K562 (cell line): ENCODE measurements around the gene MARK2.

Experiments used
- ETV6 ChIP-seq, 3 experiments: fragments of 150-350 bp in 1 of 3; sonication (generic) in 1 of 3; formaldehyde crosslinking in 1 of 3; IDR thresholded peaks; 2 replicates each; pipeline versions ENCODE4 v1.6.1 to v1.8.0; 2014 to 2022; ENCODE audit warnings: borderline replicate concordance in 2 of 3, low read depth in 2 of 3, antibody characterized with exemption in 1 of 3, low read length in 1 of 3, mild to moderate bottlenecking in 1 of 3, missing genetic modification reagents in 1 of 3
- TBP ChIP-seq: optimal IDR thresholded peaks from 2 replicates; pipeline ENCODE3; 2011; ENCODE audit warnings: low read depth, low read length, improper control_type of control experiment
- ZFX ChIP-seq: sonication (generic); formaldehyde crosslinking; IDR thresholded peaks from 2 replicates; pipeline ENCODE4 v1.8.0; 2022; ENCODE audit warnings: mild to moderate bottlenecking, missing genetic modification reagents, moderate library complexity
- ZNF184 ChIP-seq: sonication (generic); formaldehyde crosslinking; IDR thresholded peaks from 2 replicates; pipeline ENCODE4 v1.5.0; 2020; ENCODE audit warnings: missing genetic modification reagents

DNA sequence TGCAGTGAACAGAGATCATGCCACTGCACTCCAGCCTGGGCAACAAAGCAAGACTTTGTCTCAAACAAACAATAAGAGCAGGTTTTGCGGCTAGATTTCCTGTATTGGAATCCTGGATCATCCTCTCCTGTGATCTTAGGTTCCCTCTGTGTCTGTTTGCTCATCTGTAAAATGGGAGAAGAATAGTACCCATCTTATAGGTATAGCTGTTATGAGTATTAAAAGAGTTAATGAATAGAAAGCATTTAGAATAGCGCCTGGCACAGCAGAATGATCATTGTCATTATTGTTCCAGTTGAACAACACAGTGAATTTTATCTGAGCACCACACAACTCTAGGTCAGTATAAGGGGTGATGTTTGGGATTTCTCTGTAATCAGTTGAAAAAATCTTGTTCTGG lies 10.8 kb downstream of the MARK2 start:
- no peak for TF ChIP-seq TBP
- no peak for TF ChIP-seq ZFX (CRISPR knock-in tag)
- no peak for TF ChIP-seq ETV6 (IDR thresholded peaks at IDR 0.05; ENCODE audit: borderline replicate concordance in 1 of 2, low read depth in 2 of 2, low read length in 1 of 2)
- no peak for TF ChIP-seq ETV6 (CRISPR knock-in tag; IDR thresholded peaks at IDR 0.05; ENCODE audit: borderline replicate concordance)
- no peak for TF ChIP-seq ZNF184 (CRISPR knock-in tag)
